Activated naive CD4-positive, alpha-beta T cell treated with anti-CD3 and anti-CD28 coated beads, Interleukin-2, amount 50 U/mL, for 24 hours (primary cell): ENCODE measurements around the gene CETN2.

ENCODE experiments used
- H3K27ac Mint-ChIP-seq: one replicate; pipeline ENCODE4 v1.8.0; 2021; ENCODE audit warnings: mild to moderate bottlenecking, mixed read lengths
- H3K27me3 Mint-ChIP-seq: one replicate; pipeline ENCODE4 v1.8.0; 2021; ENCODE audit warnings: mixed read lengths
- H3K36me3 Mint-ChIP-seq: one replicate; pipeline ENCODE4 v1.8.0; 2021; ENCODE audit warnings: mixed read lengths
- H3K4me1 Mint-ChIP-seq: one replicate; pipeline ENCODE4 v1.8.0; 2021; ENCODE audit warnings: mixed read lengths
- H3K4me3 Mint-ChIP-seq: one replicate; pipeline ENCODE4 v1.8.0; 2021; ENCODE audit warnings: mild to moderate bottlenecking, mixed read lengths
- H3K9me3 Mint-ChIP-seq: one replicate; pipeline ENCODE4 v1.8.0; 2021; ENCODE audit warnings: mixed read lengths

Gene CETN2

GRCh38 chrX:152830312-152831305 is at the start of gene CETN2, which contains the start of gene NSDHL:
Gene CETN2, minus strand, starts transcription at chrX:152830757. Its CDS starts 47 bp downstream, at chrX:152830710.
Gene NSDHL, plus strand, starts transcription at chrX:152831063. Its CDS starts 15,262 bp downstream, at chrX:152846325.
- Mint-ChIP-seq H3K9me3 (no peaks in the 10 kb centered on the region), H3K4me1 (peaks cover 25% of the 10 kb centered on the region), H3K27ac (peak within 1 kb of the TSS; percentile 83), H3K36me3 (peaks cover 2% of the 10 kb centered on the region), H3K27me3 (no peaks in the 10 kb centered on the region), H3K4me3 (peak within 1 kb of the TSS; percentile 96)

DNA sequence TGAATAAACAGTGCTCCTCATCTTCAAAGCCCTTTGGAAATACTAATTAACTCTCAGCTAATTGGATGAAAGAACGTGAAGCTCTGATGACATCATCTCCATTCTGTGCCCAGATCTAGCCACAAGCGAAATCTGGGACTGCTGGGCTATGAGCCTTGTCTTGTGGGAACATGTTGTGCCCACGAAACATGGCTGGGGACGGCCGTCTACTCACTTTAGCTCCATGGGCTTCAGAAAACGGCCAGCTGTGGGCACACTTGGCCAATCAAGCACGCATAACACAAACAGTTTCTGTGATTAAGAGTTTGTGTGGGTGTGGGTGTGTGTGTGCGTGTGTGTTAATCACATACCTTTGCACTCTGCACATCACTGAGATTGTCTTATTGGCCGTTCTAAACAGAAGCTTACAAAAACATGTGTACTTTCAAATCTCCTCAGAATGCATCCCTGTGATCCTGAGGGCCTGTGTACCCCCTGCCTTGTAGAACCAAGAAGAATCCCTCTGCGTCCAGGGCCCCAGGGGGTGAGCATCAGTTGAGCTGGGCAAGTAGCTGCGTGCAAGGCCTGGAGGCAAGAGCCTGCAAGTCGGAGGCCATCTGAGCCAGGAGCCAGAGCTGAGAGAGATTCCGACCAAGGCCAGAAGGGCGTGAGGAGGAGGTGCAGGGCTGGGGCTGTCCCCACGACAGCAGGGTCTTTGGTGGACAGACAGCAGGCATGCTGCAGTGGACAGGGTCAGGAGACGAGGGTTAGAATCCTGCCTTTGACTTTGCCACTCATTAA is 48.6 kb upstream of the CETN2 start:
- H3K9me3 Mint-ChIP-seq: no peaks in the 10 kb centered on the region
- H3K4me3 Mint-ChIP-seq: no peak overlapping the region
- H3K4me1 Mint-ChIP-seq: no peaks in the 10 kb centered on the region
- no peaks in the 10 kb centered on the region for H3K36me3 Mint-ChIP-seq
- H3K27ac Mint-ChIP-seq: no peak overlapping the region
- H3K27me3 Mint-ChIP-seq: no peaks in the 10 kb centered on the region

GRCh38 chrX:152876931-152877840 is 46.6 kb upstream of the CETN2 start:
- Mint-ChIP-seq H3K9me3 (no peaks in the 10 kb centered on the region), H3K27ac (no peak overlapping the region), H3K4me3 (no peak overlapping the region), H3K36me3 (no peaks in the 10 kb centered on the region), H3K27me3 (no peaks in the 10 kb centered on the region), H3K4me1 (peaks cover 7% of the 10 kb centered on the region)

DNA sequence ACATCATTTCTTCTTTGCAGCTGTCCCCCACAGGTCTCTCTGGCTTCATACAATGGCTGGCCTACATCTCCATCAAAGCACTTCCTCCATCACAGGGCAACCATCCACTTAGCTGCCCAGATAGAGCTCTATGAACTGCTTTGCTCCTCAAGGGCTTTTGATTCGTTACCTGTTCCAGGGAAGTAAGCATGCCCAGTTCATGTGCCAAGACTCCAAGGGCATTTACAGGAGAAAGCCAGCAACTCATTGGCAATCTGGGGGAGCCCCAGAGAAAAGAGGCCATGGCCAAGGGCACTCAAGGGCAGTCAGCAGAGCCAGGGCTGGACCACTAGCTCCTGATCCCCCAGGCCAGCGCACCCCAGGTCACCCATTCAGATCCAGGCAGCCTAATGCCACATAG is 42.8 kb upstream of the CETN2 start:
- H3K27ac Mint-ChIP-seq: peak overlapping the region; percentile 72

GRCh38 chrX:152872522-152872921 is 42.0 kb upstream of the CETN2 start:
- no peaks in the 10 kb centered on the region for H3K27me3 Mint-ChIP-seq
- H3K9me3 Mint-ChIP-seq: no peaks in the 10 kb centered on the region
- peaks cover 14% of the 10 kb centered on the region for H3K4me1 Mint-ChIP-seq
- H3K4me3 Mint-ChIP-seq: no peak overlapping the region
- H3K27ac Mint-ChIP-seq: peak overlapping the region; percentile 55
- no peaks in the 10 kb centered on the region for H3K36me3 Mint-ChIP-seq

More for the DNA sequence above, 42.8 kb upstream of the CETN2 start:
- no peaks in the 10 kb centered on the region for H3K9me3 Mint-ChIP-seq
- H3K4me3 Mint-ChIP-seq: no peak overlapping the region
- no peaks in the 10 kb centered on the region for H3K36me3 Mint-ChIP-seq
- no peaks in the 10 kb centered on the region for H3K27me3 Mint-ChIP-seq
- peaks cover 14% of the 10 kb centered on the region for H3K4me1 Mint-ChIP-seq

DNA sequence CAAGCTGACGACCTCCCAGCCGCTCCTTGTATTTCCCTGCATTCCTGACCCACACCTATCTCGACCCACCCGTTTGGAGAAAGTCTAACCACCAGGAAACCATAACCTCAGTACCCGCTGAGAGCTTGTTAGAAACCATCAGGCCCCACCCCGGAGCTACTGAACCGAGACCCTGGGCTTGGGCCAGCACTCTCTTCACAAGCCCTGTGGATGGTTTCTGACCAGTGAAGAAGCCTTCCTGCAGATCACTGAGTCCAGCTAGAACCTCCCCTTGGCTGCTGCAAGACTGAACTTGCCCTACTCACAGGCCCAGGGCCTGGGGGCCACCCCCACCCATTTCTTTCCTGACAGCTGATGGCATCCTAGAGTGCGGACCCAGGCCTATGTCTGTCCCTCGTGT is 40.7 kb upstream of the CETN2 start:
- H3K9me3 Mint-ChIP-seq: no peaks in the 10 kb centered on the region
- H3K27ac Mint-ChIP-seq: no peak overlapping the region
- H3K36me3 Mint-ChIP-seq: peaks cover 2% of the 10 kb centered on the region
- no peaks in the 10 kb centered on the region for H3K27me3 Mint-ChIP-seq
- peaks cover 14% of the 10 kb centered on the region for H3K4me1 Mint-ChIP-seq
- no peak overlapping the region for H3K4me3 Mint-ChIP-seq

DNA sequence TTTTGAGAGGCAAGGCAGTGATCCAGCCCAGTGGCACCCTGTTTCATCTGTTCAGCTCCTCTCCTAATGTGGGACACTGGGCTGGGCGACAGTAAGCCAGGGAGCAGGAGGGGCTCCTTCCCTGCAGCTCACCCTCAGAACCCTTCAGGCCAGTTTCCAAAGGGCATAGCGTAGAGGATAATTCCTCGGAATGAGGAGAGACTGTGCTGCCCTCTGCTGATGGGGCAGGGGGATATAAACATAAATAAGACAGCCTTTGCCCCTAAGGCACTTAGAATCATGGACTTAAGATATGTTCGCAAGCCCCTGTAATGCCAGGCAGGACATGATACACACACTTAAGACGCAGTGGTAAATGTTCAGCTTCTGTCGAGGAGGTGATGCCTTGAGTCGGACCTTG is 39.4 kb upstream of the CETN2 start:
- Mint-ChIP-seq H3K27ac (peak overlapping the region; percentile 30), H3K9me3 (no peaks in the 10 kb centered on the region), H3K4me3 (no peak overlapping the region), H3K36me3 (peaks cover 2% of the 10 kb centered on the region), H3K4me1 (peaks cover 14% of the 10 kb centered on the region), H3K27me3 (no peaks in the 10 kb centered on the region)

DNA sequence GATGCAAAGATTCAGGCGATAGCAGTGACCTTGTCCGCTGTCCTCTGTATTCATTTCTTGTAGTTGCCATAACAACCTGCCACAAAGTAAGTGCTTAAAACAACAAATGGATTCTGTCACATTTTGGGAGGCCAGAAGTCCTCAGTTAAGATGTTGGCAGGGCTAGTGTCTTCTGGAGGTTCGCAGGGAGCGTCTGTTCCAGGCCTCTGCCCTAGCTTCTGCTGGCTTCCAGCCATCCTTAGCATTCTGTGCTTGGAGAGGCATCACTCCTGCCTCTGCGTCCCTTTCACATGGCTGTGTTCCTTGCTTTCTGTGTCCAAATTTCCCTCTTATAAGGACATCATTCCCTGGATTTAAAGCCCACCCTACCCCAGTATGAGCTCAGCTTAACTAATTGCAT is 35.8 kb upstream of the CETN2 start:
- Mint-ChIP-seq H3K27ac (no peak overlapping the region), H3K4me1 (no peaks in the 10 kb centered on the region), H3K36me3 (peaks cover 7% of the 10 kb centered on the region), H3K4me3 (no peak overlapping the region), H3K9me3 (no peaks in the 10 kb centered on the region), H3K27me3 (no peaks in the 10 kb centered on the region)

GRCh38 chrX:152865232-152865920 is 34.8 kb upstream of the CETN2 start:
- Mint-ChIP-seq H3K27ac (no peak overlapping the region), H3K36me3 (peaks cover 8% of the 10 kb centered on the region), H3K4me3 (no peak overlapping the region), H3K9me3 (no peaks in the 10 kb centered on the region), H3K4me1 (no peaks in the 10 kb centered on the region), H3K27me3 (no peaks in the 10 kb centered on the region)

DNA sequence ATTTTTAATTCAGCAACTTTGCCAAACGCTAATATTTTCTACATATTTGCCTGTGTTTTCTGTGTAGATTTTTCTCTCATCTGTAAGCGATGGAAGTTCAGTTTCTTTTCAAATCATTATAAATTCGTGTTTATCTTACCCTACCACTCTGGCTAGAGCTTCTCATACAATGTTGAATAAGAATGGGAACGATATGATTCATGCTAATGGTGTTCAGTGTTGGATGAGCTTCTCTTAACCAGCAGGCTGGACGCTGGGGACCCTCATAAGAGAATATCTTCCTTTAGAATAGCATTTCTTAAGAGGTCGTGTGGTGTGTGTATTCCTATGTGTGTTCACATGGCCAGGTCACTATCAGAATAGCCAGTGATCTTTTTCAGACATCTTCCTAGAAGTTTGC is 31.3 kb upstream of the CETN2 start:
- peaks cover 11% of the 10 kb centered on the region for H3K36me3 Mint-ChIP-seq
- no peaks in the 10 kb centered on the region for H3K27me3 Mint-ChIP-seq
- H3K9me3 Mint-ChIP-seq: no peaks in the 10 kb centered on the region
- H3K4me3 Mint-ChIP-seq: no peak overlapping the region
- H3K4me1 Mint-ChIP-seq: no peaks in the 10 kb centered on the region
- no peak overlapping the region for H3K27ac Mint-ChIP-seq

DNA sequence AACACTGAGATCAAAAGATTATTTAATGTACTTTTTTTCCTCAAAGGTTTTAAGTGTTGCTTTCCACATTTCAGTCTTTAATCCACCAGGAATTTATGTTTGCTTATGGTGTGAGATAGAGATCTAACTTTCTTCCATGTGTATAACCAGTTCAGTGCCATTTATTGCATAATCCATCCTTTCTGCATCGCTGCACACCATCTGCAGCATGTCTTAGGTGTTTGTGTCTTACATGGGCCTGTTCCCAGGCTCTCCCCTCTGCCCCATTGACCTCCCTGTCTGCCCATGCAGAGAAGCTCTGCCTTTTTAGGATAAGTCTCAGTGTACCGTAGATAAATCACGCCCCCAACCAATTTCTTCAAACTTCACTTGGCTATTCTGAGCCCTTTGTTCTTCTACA is 30.6 kb upstream of the CETN2 start:
- H3K4me1 Mint-ChIP-seq: no peaks in the 10 kb centered on the region
- H3K4me3 Mint-ChIP-seq: no peak overlapping the region
- H3K36me3 Mint-ChIP-seq: peaks cover 11% of the 10 kb centered on the region
- no peaks in the 10 kb centered on the region for H3K27me3 Mint-ChIP-seq
- no peaks in the 10 kb centered on the region for H3K9me3 Mint-ChIP-seq
- no peak overlapping the region for H3K27ac Mint-ChIP-seq

GRCh38 chrX:152853986-152854385 is 23.4 kb upstream of the CETN2 start:
- Mint-ChIP-seq H3K27me3 (no peaks in the 10 kb centered on the region), H3K4me1 (no peaks in the 10 kb centered on the region), H3K9me3 (no peaks in the 10 kb centered on the region), H3K27ac (no peak overlapping the region), H3K36me3 (peaks cover 17% of the 10 kb centered on the region), H3K4me3 (no peak overlapping the region)

DNA sequence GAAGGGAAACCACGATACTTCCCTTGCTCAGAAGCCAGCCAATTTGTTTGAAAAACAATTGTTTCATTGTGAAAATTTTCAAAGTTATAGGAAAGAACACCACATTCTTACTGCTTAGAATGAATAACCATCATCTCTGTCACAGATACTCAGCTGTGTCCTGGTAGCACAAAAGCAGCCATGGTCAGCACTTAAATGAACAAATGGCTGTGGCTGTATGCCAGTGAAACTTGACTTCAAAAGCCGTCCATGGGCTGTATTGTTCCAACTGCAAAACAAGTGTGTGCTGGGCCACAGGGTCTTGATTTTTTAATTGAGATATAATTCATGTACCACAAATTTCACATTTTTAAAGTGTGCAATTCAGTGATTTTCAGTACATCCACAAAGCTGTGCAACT is 19.9 kb upstream of the CETN2 start:
- Mint-ChIP-seq H3K36me3 (peaks cover 13% of the 10 kb centered on the region), H3K27ac (no peak overlapping the region)

GRCh38 chrX:152847281-152847680 is 16.7 kb upstream of the CETN2 start:
- Mint-ChIP-seq H3K4me1 (no peaks in the 10 kb centered on the region), H3K4me3 (no peak overlapping the region), H3K36me3 (peaks cover 10% of the 10 kb centered on the region), H3K27ac (no peak overlapping the region), H3K9me3 (no peaks in the 10 kb centered on the region), H3K27me3 (no peaks in the 10 kb centered on the region)

More for the DNA sequence above, 19.9 kb upstream of the CETN2 start:
- no peaks in the 10 kb centered on the region for H3K9me3 Mint-ChIP-seq
- H3K4me1 Mint-ChIP-seq: no peaks in the 10 kb centered on the region
- H3K4me3 Mint-ChIP-seq: no peak overlapping the region
- no peaks in the 10 kb centered on the region for H3K27me3 Mint-ChIP-seq
